Neural cell (in vitro differentiated cells): Measurements from ENCODE around the gene ZC3H7B.

Experiments
- CTCF ChIP-seq: fragments of 450-650 bp; IDR thresholded peaks from 2 replicates; pipeline ENCODE4 v1.5.1; 2014; ENCODE audit warnings: antibody characterized with exemption, mild to moderate bottlenecking, moderate library complexity; ENCODE audit not compliant: poor library complexity, severe bottlenecking
- EP300 ChIP-seq: fragments of 450-650 bp; conservative IDR thresholded peaks from 2 replicates; pipeline ENCODE4 v1.6.1; 2014; ENCODE audit warnings: antibody characterized with exemption, mild to moderate bottlenecking, moderate library complexity; ENCODE audit not compliant: poor library complexity, severe bottlenecking
- EZH2 ChIP-seq: fragments of 200-600, 300-800 bp; shearing (Covaris generic), sonication (generic); IDR thresholded peaks from 2 replicates; pipeline ENCODE4 v1.6.1; 2014; ENCODE audit warnings: antibody characterized with exemption, low read length, borderline replicate concordance, mild to moderate bottlenecking; ENCODE audit not compliant: insufficient read depth, poor library complexity, severe bottlenecking
- MXI1 ChIP-seq: fragments of 450-650 bp; conservative IDR thresholded peaks from 2 replicates; pipeline ENCODE4 v1.6.1; 2014; ENCODE audit warnings: antibody characterized with exemption, mild to moderate bottlenecking; ENCODE audit not compliant: poor library complexity, severe bottlenecking
- TAF1 ChIP-seq: IDR thresholded peaks from 2 replicates; pipeline ENCODE4 v1.6.1; 2012; ENCODE audit warnings: low read depth

- no peak for TF ChIP-seq CTCF
- TF ChIP-seq EZH2: no peak
- no peak for TF ChIP-seq MXI1
- no peak for TF ChIP-seq EP300
- TF ChIP-seq TAF1: no peak
Measured at GRCh38 chr22:41302021-41302767, 869 bp downstream of the ZC3H7B start.
